ENCODE data around the gene FALEC. TPM values are rescaled to one million over a fixed set of nuclear protein-coding genes. Genes with fewer than 3 reads are reported as not detected.
A peak's percentile ranks its signal among the peaks of the same experiment; 100 is the strongest.

The FALEC gene
- total and polyA plus RNA-seq, 2 experiments from 2014 or later = 1.7 TPM; not detected in 1

DNA sequence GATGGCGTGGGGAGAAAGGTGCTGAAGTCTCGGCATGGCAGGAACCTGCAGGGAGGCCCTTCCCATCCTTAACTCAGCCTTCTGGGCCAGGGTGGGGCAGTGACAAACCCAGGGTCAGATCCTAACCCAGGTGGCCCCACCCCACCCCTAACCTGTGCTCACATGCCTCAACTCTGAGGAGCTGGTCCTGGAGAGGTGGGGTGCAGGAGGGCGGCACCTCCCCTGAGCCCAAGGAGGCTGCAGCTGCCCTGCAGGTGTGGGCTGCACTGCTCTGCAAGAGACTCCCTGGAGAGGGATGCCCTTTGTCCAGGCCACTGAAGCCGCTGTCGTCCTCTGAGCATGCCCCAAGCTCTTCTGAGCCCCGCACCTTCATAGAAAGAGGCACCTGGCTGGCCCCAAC, 18.4 kb downstream of the FALEC start:
- peaks cover 7% of the 10 kb centered on the region; the same call in 1 of the 2 replicates for H3F3A ChIP-seq (replicated peaks; ENCODE audit: low read depth)
- H3K4me3 ChIP-seq = no peak overlapping the region
- H3K27ac ChIP-seq (ENCODE audit: low read depth) = no peak overlapping the region
- no peak overlapping the region for H3K27ac Mint-ChIP-seq
- H3K4me1 ChIP-seq (ENCODE audit: insufficient read depth) = peaks cover 7% of the 10 kb centered on the region; the same call in 1 of the 2 replicates
- H3K27me3 Mint-ChIP-seq (ENCODE audit: insufficient read depth, low read depth, poor library complexity) = peaks cover 4% of the 10 kb centered on the region
- H4K20me1 ChIP-seq (replicated peaks; ENCODE audit: insufficient read depth) = no peaks in the 10 kb centered on the region
- TF ChIP-seq CREB1 (CRISPR knock-in tag; IDR thresholded peaks at IDR 0.05; ENCODE audit: low read depth) = no peak
- H3K4me2 ChIP-seq = no peak overlapping the region
- ATAC-seq (peak; percentile 10), DNase-seq (ENCODE audit: low spot score) (no peak)
- H3K9me3 Mint-ChIP-seq = no peaks in the 10 kb centered on the region
- no peaks in the 10 kb centered on the region for H3K36me3 Mint-ChIP-seq (ENCODE audit: low read depth)
- peaks cover 28% of the 10 kb centered on the region for H3K4me1 Mint-ChIP-seq
- H3K9me2 ChIP-seq (ENCODE audit: insufficient read depth) = no peaks in the 10 kb centered on the region
- H3K79me2 ChIP-seq (replicated peaks; ENCODE audit: insufficient read depth) = no peaks in the 10 kb centered on the region
- H3K4me3 Mint-ChIP-seq = no peak overlapping the region
- no peaks in the 10 kb centered on the region for H3K36me3 ChIP-seq (ENCODE audit: insufficient read depth)
- H2AFZ ChIP-seq = peak overlapping the region; percentile 56; the same call in 1 of the 2 replicates
- no peaks in the 10 kb centered on the region for H3K27me3 ChIP-seq (ENCODE audit: insufficient read depth)

DNA sequence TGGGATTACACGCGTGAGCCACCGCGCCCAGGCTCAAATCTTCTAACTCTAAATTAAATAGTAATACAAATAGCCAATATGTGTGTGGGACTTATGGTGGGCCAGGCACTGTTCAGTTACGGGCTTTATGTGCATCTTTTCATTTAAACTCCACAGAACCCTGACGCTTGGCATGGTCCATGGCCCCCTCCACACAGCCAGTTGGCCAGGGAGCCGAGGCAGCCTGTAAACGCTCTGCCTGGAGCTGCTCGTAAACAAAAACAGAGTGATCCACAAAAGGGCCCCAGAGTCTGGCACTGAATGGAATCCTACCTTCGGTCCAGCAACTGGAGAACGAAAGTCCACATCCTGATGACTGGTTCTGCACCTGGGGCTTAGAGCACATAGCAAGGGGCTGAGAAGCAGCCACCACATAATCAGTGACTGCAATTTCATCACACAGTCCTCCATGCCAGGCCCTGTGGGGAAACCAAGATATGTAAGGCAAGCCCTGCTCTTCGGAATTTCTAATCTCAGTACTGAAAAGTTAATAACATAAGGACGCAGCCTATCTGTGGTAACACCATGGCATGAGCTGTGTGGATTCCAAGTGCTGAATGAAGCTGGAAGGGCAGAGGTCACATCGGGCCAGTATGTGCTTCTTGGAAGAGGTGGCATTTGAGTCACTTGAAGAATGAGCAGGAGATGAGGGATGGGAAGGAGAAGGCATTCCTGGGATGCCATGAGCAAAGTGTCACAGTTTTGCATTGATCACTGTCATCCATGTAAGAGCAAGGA, 20.1 kb downstream of the FALEC start:
- no peaks in the 10 kb centered on the region for H3K27me3 ChIP-seq (ENCODE audit: insufficient read depth)
- Mint-ChIP-seq H3K27me3 (ENCODE audit: insufficient read depth, low read depth, poor library complexity) (peaks cover 9% of the 10 kb centered on the region), H3K4me3 (no peak overlapping the region), H3K4me1 (peaks cover 28% of the 10 kb centered on the region), H3K36me3 (ENCODE audit: low read depth) (no peaks in the 10 kb centered on the region), H3K27ac (0 out of 2 replicates have a peak overlapping the region, but pooled peaks have one; percentile 13), H3K9me3 (no peaks in the 10 kb centered on the region)
- H3K4me1 ChIP-seq (ENCODE audit: insufficient read depth) = peaks cover 7% of the 10 kb centered on the region; the same call in 1 of the 2 replicates
- peaks cover 7% of the 10 kb centered on the region; the same call in 1 of the 2 replicates for H3F3A ChIP-seq (replicated peaks; ENCODE audit: low read depth)
- DNase-seq (ENCODE audit: low spot score) = no peak
- H3K79me2 ChIP-seq (replicated peaks; ENCODE audit: insufficient read depth) = no peaks in the 10 kb centered on the region
- no peak overlapping the region for H3K4me2 ChIP-seq
- no peaks in the 10 kb centered on the region for H3K9me2 ChIP-seq (ENCODE audit: insufficient read depth)
- no peak for ATAC-seq
- H3K36me3 ChIP-seq (ENCODE audit: insufficient read depth) = no peaks in the 10 kb centered on the region
- H2AFZ ChIP-seq = no peak overlapping the region
- H3K4me3 ChIP-seq = no peak overlapping the region
- no peaks in the 10 kb centered on the region for H4K20me1 ChIP-seq (replicated peaks; ENCODE audit: insufficient read depth)
- no peak overlapping the region for H3K27ac ChIP-seq (ENCODE audit: low read depth)
- no peak for TF ChIP-seq ZNF114 (CRISPR knock-in tag; IDR thresholded peaks at IDR 0.05)
- no peak for TF ChIP-seq EZH2phosphoT487 (IDR thresholded peaks at IDR 0.05; ENCODE audit: unreplicated experiment)
- no peak for TF ChIP-seq NANOG (IDR thresholded peaks at IDR 0.05; ENCODE audit: borderline replicate concordance)
- TF ChIP-seq, protein P1, sequence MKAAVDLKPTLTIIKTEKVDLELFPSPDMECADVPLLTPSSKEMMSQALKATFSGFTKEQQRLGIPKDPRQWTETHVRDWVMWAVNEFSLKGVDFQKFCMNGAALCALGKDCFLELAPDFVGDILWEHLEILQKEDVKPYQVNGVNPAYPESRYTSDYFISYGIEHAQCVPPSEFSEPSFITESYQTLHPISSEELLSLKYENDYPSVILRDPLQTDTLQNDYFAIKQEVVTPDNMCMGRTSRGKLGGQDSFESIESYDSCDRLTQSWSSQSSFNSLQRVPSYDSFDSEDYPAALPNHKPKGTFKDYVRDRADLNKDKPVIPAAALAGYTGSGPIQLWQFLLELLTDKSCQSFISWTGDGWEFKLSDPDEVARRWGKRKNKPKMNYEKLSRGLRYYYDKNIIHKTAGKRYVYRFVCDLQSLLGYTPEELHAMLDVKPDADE (IDR thresholded peaks at IDR 0.05) = no peak
- TF ChIP-seq EZH2 (IDR thresholded peaks at IDR 0.05; ENCODE audit: low read depth, unreplicated experiment) = no peak
- TF ChIP-seq, protein P2, sequence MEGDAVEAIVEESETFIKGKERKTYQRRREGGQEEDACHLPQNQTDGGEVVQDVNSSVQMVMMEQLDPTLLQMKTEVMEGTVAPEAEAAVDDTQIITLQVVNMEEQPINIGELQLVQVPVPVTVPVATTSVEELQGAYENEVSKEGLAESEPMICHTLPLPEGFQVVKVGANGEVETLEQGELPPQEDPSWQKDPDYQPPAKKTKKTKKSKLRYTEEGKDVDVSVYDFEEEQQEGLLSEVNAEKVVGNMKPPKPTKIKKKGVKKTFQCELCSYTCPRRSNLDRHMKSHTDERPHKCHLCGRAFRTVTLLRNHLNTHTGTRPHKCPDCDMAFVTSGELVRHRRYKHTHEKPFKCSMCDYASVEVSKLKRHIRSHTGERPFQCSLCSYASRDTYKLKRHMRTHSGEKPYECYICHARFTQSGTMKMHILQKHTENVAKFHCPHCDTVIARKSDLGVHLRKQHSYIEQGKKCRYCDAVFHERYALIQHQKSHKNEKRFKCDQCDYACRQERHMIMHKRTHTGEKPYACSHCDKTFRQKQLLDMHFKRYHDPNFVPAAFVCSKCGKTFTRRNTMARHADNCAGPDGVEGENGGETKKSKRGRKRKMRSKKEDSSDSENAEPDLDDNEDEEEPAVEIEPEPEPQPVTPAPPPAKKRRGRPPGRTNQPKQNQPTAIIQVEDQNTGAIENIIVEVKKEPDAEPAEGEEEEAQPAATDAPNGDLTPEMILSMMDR (conservative IDR thresholded peaks at IDR 0.05; ENCODE audit: low read depth in 2 of 2) = no peak
- TF ChIP-seq, protein P3, sequence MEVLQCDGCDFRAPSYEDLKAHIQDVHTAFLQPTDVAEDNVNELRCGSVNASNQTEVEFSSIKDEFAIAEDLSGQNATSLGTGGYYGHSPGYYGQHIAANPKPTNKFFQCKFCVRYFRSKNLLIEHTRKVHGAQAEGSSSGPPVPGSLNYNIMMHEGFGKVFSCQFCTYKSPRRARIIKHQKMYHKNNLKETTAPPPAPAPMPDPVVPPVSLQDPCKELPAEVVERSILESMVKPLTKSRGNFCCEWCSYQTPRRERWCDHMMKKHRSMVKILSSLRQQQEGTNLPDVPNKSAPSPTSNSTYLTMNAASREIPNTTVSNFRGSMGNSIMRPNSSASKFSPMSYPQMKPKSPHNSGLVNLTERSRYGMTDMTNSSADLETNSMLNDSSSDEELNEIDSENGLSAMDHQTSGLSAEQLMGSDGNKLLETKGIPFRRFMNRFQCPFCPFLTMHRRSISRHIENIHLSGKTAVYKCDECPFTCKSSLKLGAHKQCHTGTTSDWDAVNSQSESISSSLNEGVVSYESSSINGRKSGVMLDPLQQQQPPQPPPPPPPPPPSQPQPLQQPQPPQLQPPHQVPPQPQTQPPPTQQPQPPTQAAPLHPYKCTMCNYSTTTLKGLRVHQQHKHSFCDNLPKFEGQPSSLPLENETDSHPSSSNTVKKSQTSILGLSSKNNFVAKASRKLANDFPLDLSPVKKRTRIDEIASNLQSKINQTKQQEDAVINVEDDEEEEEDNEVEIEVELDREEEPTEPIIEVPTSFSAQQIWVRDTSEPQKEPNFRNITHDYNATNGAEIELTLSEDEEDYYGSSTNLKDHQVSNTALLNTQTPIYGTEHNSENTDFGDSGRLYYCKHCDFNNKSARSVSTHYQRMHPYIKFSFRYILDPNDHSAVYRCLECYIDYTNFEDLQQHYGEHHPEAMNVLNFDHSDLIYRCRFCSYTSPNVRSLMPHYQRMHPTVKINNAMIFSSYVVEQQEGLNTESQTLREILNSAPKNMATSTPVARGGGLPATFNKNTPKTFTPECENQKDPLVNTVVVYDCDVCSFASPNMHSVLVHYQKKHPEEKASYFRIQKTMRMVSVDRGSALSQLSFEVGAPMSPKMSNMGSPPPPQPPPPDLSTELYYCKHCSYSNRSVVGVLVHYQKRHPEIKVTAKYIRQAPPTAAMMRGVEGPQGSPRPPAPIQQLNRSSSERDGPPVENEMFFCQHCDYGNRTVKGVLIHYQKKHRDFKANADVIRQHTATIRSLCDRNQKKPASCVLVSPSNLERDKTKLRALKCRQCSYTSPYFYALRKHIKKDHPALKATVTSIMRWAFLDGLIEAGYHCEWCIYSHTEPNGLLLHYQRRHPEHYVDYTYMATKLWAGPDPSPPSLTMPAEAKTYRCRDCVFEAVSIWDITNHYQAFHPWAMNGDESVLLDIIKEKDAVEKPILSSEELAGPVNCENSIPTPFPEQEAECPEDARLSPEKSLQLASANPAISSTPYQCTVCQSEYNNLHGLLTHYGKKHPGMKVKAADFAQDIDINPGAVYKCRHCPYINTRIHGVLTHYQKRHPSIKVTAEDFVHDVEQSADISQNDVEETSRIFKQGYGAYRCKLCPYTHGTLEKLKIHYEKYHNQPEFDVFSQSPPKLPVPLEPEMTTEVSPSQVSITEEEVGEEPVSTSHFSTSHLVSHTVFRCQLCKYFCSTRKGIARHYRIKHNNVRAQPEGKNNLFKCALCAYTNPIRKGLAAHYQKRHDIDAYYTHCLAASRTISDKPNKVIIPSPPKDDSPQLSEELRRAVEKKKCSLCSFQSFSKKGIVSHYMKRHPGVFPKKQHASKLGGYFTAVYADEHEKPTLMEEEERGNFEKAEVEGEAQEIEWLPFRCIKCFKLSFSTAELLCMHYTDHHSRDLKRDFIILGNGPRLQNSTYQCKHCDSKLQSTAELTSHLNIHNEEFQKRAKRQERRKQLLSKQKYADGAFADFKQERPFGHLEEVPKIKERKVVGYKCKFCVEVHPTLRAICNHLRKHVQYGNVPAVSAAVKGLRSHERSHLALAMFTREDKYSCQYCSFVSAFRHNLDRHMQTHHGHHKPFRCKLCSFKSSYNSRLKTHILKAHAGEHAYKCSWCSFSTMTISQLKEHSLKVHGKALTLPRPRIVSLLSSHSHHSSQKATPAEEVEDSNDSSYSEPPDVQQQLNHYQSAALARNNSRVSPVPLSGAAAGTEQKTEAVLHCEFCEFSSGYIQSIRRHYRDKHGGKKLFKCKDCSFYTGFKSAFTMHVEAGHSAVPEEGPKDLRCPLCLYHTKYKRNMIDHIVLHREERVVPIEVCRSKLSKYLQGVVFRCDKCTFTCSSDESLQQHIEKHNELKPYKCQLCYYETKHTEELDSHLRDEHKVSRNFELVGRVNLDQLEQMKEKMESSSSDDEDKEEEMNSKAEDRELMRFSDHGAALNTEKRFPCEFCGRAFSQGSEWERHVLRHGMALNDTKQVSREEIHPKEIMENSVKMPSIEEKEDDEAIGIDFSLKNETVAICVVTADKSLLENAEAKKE (CRISPR knock-in tag; IDR thresholded peaks at IDR 0.05) = no peak
- TF ChIP-seq STAT1 (IDR thresholded peaks at IDR 0.05; ENCODE audit: unreplicated experiment) = no peak
- no peak for TF ChIP-seq JUNB (IDR thresholded peaks at IDR 0.05; ENCODE audit: unreplicated experiment)
- no peak for TF ChIP-seq POLR2AphosphoS5 (IDR thresholded peaks at IDR 0.05; ENCODE audit: low read depth)
- no peak for TF ChIP-seq ZNF331 (CRISPR knock-in tag; IDR thresholded peaks at IDR 0.05; ENCODE audit: low read depth)

All from GM23338 (cell line).